K562 (cell line): ENCODE data around the gene ZNF213. TPM values are rescaled to one million over a fixed set of nuclear protein-coding genes. Genes with fewer than 3 reads are reported as not detected.

ENCODE experiments used
- ARID1B ChIP-seq: fragments of 450-650 bp; IDR thresholded peaks from 2 replicates; pipeline ENCODE4 v1.6.1; 2016; ENCODE audit warnings: antibody characterized with exemption, mild to moderate bottlenecking, inconsistent platforms
- CHD1 ChIP-seq: fragments of 200-600 bp; sonication (generic); IDR thresholded peaks from one replicate; pipeline ENCODE4 v1.6.1; 2012; ENCODE audit warnings: mild to moderate bottlenecking, moderate library complexity, low read length, inconsistent platforms
- CREBBP ChIP-seq: IDR thresholded peaks from one replicate; pipeline ENCODE4 v1.6.1; 2012; ENCODE audit warnings: low read depth, mild to moderate bottlenecking, control low read depth, inconsistent platforms, low read length
- CSDE1 ChIP-seq, 2 experiments: fragments of 450-650 bp; IDR thresholded peaks; 2 replicates each; pipeline ENCODE4 v1.6.1; 2016; ENCODE audit warnings: mild to moderate bottlenecking in 1 of 2
- DMBX1 ChIP-seq: fragments of 250-450 bp; sonication (Bioruptor Pico); IDR thresholded peaks from 2 replicates; pipeline ENCODE4 v1.8.0; 2022; ENCODE audit warnings: inconsistent platforms, mild to moderate bottlenecking, moderate library complexity, borderline replicate concordance
- DPF2 ChIP-seq: fragments of 450-650 bp; IDR thresholded peaks from 2 replicates; pipeline ENCODE4 v1.6.1; 2016
- EHMT2 ChIP-seq: fragments of 450-650 bp; IDR thresholded peaks from 2 replicates; pipeline ENCODE4 v1.6.1; 2018; ENCODE audit warnings: antibody characterized with exemption
- GABPB1 ChIP-seq: sonication (generic); formaldehyde crosslinking; IDR thresholded peaks from 2 replicates; pipeline ENCODE4 v1.8.0; 2022; ENCODE audit warnings: mild to moderate bottlenecking, missing genetic modification reagents
- GATAD2A ChIP-seq: fragments of 450-650 bp; IDR thresholded peaks from 2 replicates; pipeline ENCODE4 v1.6.1; 2017
- GTF2A2 ChIP-seq: IDR thresholded peaks from 2 replicates; pipeline ENCODE4 v1.6.1; 2016; ENCODE audit warnings: mild to moderate bottlenecking, missing genetic modification characterization, missing compliant biosample characterization
- HDAC8 ChIP-seq: fragments of 450-650 bp; IDR thresholded peaks from 2 replicates; pipeline ENCODE4 v1.6.1; 2016; ENCODE audit warnings: mild to moderate bottlenecking, missing genetic modification characterization, moderate library complexity, missing compliant biosample characterization
- KLF10 ChIP-seq: fragments of 250-450 bp; sonication (Bioruptor Pico); IDR thresholded peaks from 2 replicates; pipeline ENCODE4 v1.6.1; 2021; ENCODE audit warnings: matching md5 sums
- NFRKB ChIP-seq: fragments of 450-650 bp; IDR thresholded peaks from 2 replicates; pipeline ENCODE4 v1.6.1; 2016; ENCODE audit warnings: low read depth
- NFXL1 ChIP-seq: fragments of 450-650 bp; formaldehyde crosslinking; IDR thresholded peaks from 2 replicates; pipeline ENCODE4 v1.4.0; 2021; ENCODE audit warnings: mild to moderate bottlenecking
- RBM15 ChIP-seq: fragments of 200-400 bp; formaldehyde crosslinking; IDR thresholded peaks from 2 replicates; pipeline ENCODE4 v1.6.1; 2018; ENCODE audit warnings: mild to moderate bottlenecking, low read length, moderate library complexity; ENCODE audit not compliant: insufficient read depth
- SPI1 ChIP-seq: IDR thresholded peaks from 2 replicates; pipeline ENCODE4 v1.6.1; 2011; ENCODE audit warnings: low read depth, low read length, control low read depth, borderline replicate concordance
- UBTF ChIP-seq, 2 experiments: IDR thresholded peaks; 2 replicates each; pipeline ENCODE4 v1.6.1; 2012; ENCODE audit warnings: improper control_type of control experiment in 2 of 2, low read depth in 2 of 2, low read length in 2 of 2, borderline replicate concordance in 1 of 2
- ZBTB8A ChIP-seq: fragments of 450-650 bp; IDR thresholded peaks from 2 replicates; pipeline ENCODE4 v1.6.1; 2018; ENCODE audit warnings: mild to moderate bottlenecking, moderate library complexity; ENCODE audit not compliant: partially characterized antibody
- ZBTB9 ChIP-seq: fragments of 450-650 bp; formaldehyde crosslinking; IDR thresholded peaks from 2 replicates; pipeline ENCODE4 v1.4.0; 2020; ENCODE audit warnings: mild to moderate bottlenecking, moderate library complexity
- polyA plus RNA-seq, 8 experiments: library from polyadenylated mRNA; depleted of rRNA in 4 of 8; stranded (reverse) in 5 of 8; unstranded in 3 of 8; fragments of >200 nt; fragmentation: Nextera tagmentation in 2 of 8; fragmentation: Illumina TruSeq in 1 of 8; extraction: Ambion mirVana in 2 of 8; extraction: Trizol in 1 of 8; gene quantifications; 2 replicates each; pipeline versions ENCODE4 v1.2.1 to v1.2.3, GENCODE V29; 2011 to 2014; ENCODE audit warnings: inconsistent platforms in 1 of 8, missing spikeins in 1 of 8
- total RNA-seq, 7 experiments: library from RNA; depleted of rRNA in 6 of 7; stranded (reverse); fragments of >200 nt in 6 of 7; fragmentation: Illumina TruSeq in 2 of 7; extraction: Trizol in 2 of 7; gene quantifications; 2 replicates each; pipeline versions ENCODE4 v1.2.1 to v1.2.3, GENCODE V29; 2011 to 2021; ENCODE audit warnings: low replicate concordance in 1 of 7
- TF ChIP-seq, protein P1 (sequence below): sonication (generic); formaldehyde crosslinking; IDR thresholded peaks from 2 replicates; pipeline ENCODE4 v1.8.0; 2023; ENCODE audit warnings: mild to moderate bottlenecking, missing genetic modification reagents
- TF ChIP-seq, protein P2 (sequence below): fragments of 200-800 bp; sonication (Bioruptor generic); IDR thresholded peaks from 2 replicates; pipeline ENCODE4 v1.6.1; 2017; ENCODE audit warnings: missing genetic modification characterization, missing compliant biosample characterization
- TF ChIP-seq, protein P3 (sequence below), 2 experiments: fragments of 250-450 bp in 1 of 2; fragments of 450-650 bp in 1 of 2; sonication (Bioruptor Pico) in 1 of 2; IDR thresholded peaks; 2 replicates each; pipeline versions ENCODE4 v1.6.1 to v1.8.0; 2016 to 2021; ENCODE audit warnings: mild to moderate bottlenecking in 2 of 2, moderate library complexity in 2 of 2, missing compliant biosample characterization in 1 of 2, missing genetic modification characterization in 1 of 2

The ZNF213 gene
- total and polyA plus RNA-seq, 9 of the 15 experiments (the other 6 are each of a cell fraction or from before 2014, with no cell fraction given): 0.49 to 10.0 (median 1.8) TPM

DNA sequence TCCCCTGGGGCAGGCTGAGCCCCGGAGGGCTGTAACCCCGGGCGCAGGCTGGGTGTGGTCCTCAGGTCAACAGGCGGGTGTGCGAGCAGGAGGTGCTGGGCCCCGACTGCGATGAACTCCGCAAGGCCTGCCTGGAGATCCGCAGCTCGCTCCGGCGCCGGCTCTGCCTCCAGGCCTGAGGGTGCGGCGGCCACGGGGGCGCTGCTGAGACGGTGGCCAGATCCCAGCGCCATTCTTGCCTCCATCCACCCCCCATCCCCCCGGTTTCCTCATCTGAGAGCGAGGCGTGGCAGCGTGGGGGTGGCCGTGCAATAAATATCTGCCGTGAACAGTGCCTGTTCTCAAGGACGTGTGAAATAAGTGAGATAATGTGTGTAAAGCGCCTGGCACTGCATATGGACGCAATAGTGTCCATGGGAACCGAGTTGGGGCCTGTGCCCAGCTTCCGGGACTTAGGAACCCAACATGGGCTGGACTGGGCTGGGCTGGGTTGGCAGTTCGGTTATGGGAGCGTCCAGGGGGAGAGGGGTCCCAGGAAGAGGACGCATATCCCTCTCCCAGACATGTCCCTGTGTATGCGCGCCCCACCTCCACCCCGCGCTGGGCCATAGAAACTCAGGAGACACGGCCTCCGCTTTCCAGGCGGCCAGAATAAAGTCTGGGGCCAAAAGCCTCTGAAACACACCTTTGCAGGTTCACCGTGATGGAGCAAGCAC lies 15.0 kb downstream of the ZNF213 start (continued):
- TF ChIP-seq, protein P1, sequence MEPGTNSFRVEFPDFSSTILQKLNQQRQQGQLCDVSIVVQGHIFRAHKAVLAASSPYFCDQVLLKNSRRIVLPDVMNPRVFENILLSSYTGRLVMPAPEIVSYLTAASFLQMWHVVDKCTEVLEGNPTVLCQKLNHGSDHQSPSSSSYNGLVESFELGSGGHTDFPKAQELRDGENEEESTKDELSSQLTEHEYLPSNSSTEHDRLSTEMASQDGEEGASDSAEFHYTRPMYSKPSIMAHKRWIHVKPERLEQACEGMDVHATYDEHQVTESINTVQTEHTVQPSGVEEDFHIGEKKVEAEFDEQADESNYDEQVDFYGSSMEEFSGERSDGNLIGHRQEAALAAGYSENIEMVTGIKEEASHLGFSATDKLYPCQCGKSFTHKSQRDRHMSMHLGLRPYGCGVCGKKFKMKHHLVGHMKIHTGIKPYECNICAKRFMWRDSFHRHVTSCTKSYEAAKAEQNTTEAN (CRISPR knock-in tag): 0 out of 2 replicates have a peak, but pooled peaks have one; percentile 54
- TF ChIP-seq GTF2A2 (no peak), GABPB1 (CRISPR knock-in tag) (no peak), CSDE1 (IDR thresholded peaks at IDR 0.05) (no peak), ARID1B (peak; percentile 54; the same call in 1 of the 2 replicates), DPF2 (peak; percentile 60; the same call in 1 of the 2 replicates), EHMT2 (no peak), NFRKB (peak; percentile 72), KLF10 (no peak), GATAD2A (0 out of 2 replicates have a peak, but pooled peaks have one; percentile 12), ZBTB8A (no peak), RBM15 (no peak), ZBTB9 (CRISPR knock-in tag) (no peak), SPI1 (no peak), HDAC8 (no peak), NFXL1 (CRISPR knock-in tag) (no peak), CHD1 (peak; percentile 47), DMBX1 (no peak), UBTF (IDR thresholded peaks at IDR 0.05; ENCODE audit: borderline replicate concordance in 1 of 2, low read depth in 2 of 2, low read length in 2 of 2) (peak; percentile 98 to 99), CREBBP (no peak)
- TF ChIP-seq, protein P2, sequence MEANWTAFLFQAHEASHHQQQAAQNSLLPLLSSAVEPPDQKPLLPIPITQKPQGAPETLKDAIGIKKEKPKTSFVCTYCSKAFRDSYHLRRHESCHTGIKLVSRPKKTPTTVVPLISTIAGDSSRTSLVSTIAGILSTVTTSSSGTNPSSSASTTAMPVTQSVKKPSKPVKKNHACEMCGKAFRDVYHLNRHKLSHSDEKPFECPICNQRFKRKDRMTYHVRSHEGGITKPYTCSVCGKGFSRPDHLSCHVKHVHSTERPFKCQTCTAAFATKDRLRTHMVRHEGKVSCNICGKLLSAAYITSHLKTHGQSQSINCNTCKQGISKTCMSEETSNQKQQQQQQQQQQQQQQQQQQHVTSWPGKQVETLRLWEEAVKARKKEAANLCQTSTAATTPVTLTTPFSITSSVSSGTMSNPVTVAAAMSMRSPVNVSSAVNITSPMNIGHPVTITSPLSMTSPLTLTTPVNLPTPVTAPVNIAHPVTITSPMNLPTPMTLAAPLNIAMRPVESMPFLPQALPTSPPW (CRISPR knock-in tag): peak; percentile 59
- TF ChIP-seq, protein P3, sequence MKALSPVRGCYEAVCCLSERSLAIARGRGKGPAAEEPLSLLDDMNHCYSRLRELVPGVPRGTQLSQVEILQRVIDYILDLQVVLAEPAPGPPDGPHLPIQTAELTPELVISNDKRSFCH (CRISPR knock-in tag; IDR thresholded peaks at IDR 0.05): no peak
- TF ChIP-seq, protein P3 (tag; IDR thresholded peaks at IDR 0.05): peak; percentile 65; the same call in 1 of the 2 replicates
